ENCODE results near the gene APOO.

Gene APOO

DNA sequence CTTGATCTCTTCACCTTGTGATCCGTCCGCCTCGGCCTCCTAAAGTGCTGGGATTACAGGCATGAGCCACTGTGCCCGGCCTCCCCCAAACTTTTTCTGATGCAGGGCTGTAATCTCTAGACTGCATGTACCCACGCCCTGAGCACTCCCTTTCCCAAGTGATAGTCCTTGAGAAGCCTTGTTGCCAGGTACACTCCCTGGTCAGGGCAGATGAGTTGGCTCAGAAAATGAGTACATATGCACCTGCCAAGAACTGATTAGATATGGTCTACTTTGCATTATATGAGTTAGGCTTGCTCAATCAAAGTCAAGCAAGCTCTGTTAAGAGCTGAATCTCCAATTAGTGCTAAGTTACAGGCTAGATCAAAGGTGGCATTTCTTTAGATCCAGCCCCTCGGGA, 20.3 kb downstream of the APOO start:
- H3K79me2 ChIP-seq (ENCODE audit: insufficient read depth, low read length) = no peaks in the 10 kb centered on the region
- H3K27me3 ChIP-seq (ENCODE audit: insufficient read depth, low read length) = no peaks in the 10 kb centered on the region
- no peak overlapping the region for H2AFZ ChIP-seq (ENCODE audit: low read length)
- no peaks in the 10 kb centered on the region for H4K20me1 ChIP-seq (ENCODE audit: insufficient read depth, low read length)
- H3K4me1 ChIP-seq (ENCODE audit: insufficient read depth, low read length, severe bottlenecking) = peaks cover 21% of the 10 kb centered on the region
- TF ChIP-seq EZH2 (IDR thresholded peaks at IDR 0.05; ENCODE audit: borderline replicate concordance, low read length) = no peak
- TF ChIP-seq, protein P1, sequence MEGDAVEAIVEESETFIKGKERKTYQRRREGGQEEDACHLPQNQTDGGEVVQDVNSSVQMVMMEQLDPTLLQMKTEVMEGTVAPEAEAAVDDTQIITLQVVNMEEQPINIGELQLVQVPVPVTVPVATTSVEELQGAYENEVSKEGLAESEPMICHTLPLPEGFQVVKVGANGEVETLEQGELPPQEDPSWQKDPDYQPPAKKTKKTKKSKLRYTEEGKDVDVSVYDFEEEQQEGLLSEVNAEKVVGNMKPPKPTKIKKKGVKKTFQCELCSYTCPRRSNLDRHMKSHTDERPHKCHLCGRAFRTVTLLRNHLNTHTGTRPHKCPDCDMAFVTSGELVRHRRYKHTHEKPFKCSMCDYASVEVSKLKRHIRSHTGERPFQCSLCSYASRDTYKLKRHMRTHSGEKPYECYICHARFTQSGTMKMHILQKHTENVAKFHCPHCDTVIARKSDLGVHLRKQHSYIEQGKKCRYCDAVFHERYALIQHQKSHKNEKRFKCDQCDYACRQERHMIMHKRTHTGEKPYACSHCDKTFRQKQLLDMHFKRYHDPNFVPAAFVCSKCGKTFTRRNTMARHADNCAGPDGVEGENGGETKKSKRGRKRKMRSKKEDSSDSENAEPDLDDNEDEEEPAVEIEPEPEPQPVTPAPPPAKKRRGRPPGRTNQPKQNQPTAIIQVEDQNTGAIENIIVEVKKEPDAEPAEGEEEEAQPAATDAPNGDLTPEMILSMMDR (IDR thresholded peaks at IDR 0.05; ENCODE audit: low read length) = no peak
- H3K36me3 ChIP-seq (ENCODE audit: insufficient read depth, low read length) = no peaks in the 10 kb centered on the region
- H3K9ac ChIP-seq (ENCODE audit: low read length) = no peak overlapping the region
- H3K4me3 ChIP-seq (ENCODE audit: low read depth, low read length, poor library complexity, severe bottlenecking) = no peak overlapping the region
- no peak overlapping the region for H3K27ac ChIP-seq (ENCODE audit: low read depth, low read length, poor library complexity, severe bottlenecking)
- H3K9me3 ChIP-seq (ENCODE audit: low read length) = no peaks in the 10 kb centered on the region
- no peaks in the 10 kb centered on the region for H3K9me2 ChIP-seq (ENCODE audit: low read depth, low read length)
- no peak overlapping the region for H3K4me2 ChIP-seq (ENCODE audit: low read length)
- H3F3A ChIP-seq (ENCODE audit: insufficient read depth, low read length) = no peaks in the 10 kb centered on the region

DNA sequence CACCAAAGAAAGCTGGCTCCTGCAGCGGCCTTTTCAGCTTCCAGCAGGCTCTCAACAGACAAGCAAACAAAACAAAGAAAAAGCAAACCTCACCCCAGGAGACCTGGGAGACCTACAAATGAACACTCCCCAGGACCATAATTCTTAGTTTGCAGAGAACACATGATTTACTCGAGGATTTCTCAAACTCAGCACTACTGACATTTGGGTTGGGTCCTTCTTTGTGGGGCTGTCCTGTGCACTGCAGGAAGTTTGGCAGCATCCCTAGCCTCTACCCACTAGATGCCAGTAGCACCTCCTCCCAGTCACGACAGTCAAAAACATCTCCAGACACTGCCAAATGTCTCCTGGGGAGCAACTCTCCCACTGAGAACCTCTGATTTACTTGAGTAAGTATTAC, 21.9 kb downstream of the APOO start:
- Histone ChIP-seq H3K27ac (ENCODE audit: low read depth, low read length, poor library complexity, severe bottlenecking) (no peak overlapping the region), H3K4me3 (ENCODE audit: low read depth, low read length, poor library complexity, severe bottlenecking) (no peak overlapping the region), H3K4me1 (ENCODE audit: insufficient read depth, low read length, severe bottlenecking) (peaks cover 21% of the 10 kb centered on the region), H3K27me3 (ENCODE audit: insufficient read depth, low read length) (no peaks in the 10 kb centered on the region), H3F3A (ENCODE audit: insufficient read depth, low read length) (no peaks in the 10 kb centered on the region), H3K36me3 (ENCODE audit: insufficient read depth, low read length) (no peaks in the 10 kb centered on the region), H3K9me3 (ENCODE audit: low read length) (no peaks in the 10 kb centered on the region), H2AFZ (ENCODE audit: low read length) (no peak overlapping the region), H3K9ac (ENCODE audit: low read length) (no peak overlapping the region), H4K20me1 (ENCODE audit: insufficient read depth, low read length) (no peaks in the 10 kb centered on the region), H3K4me2 (ENCODE audit: low read length) (no peak overlapping the region), H3K9me2 (ENCODE audit: low read depth, low read length) (no peaks in the 10 kb centered on the region), H3K79me2 (ENCODE audit: insufficient read depth, low read length) (no peaks in the 10 kb centered on the region)
- TF ChIP-seq EZH2 (IDR thresholded peaks at IDR 0.05; ENCODE audit: borderline replicate concordance, low read length) = no peak
- TF ChIP-seq, protein P1 (IDR thresholded peaks at IDR 0.05; ENCODE audit: low read length) = no peak

DNA sequence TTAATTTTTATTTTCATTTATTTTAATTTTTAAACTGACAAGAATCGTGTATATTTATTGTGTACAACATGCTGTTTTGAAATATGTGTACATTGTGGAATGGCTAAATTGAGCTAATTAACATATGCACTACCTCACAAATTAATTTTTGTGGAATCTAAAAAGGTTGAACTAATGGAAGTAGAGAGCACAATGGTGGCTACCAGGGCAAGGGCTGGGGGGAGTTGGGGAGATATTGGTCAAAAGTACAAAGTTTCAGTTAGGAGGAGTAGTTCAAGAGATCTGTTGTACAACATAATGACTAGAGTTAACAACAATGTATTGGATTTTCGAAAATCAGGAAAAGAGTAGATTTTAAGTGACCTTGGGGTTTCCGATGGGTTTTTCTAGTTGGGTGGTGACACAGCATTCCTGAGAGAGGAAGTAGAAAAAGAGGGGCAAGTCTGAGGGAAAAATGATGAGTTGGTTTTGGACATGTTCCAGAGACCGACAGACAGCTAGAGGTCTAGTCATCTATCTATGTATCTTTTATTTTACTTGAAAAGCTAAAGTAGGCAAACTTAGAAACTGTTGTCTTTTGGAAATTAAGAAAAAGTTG, 23.2 kb downstream of the APOO start:
- H3F3A ChIP-seq (ENCODE audit: insufficient read depth, low read length) = no peaks in the 10 kb centered on the region
- no peaks in the 10 kb centered on the region for H3K79me2 ChIP-seq (ENCODE audit: insufficient read depth, low read length)
- H3K4me2 ChIP-seq (ENCODE audit: low read length) = no peak overlapping the region
- no peaks in the 10 kb centered on the region for H3K27me3 ChIP-seq (ENCODE audit: insufficient read depth, low read length)
- H3K9me2 ChIP-seq (ENCODE audit: low read depth, low read length) = no peaks in the 10 kb centered on the region
- no peaks in the 10 kb centered on the region for H3K36me3 ChIP-seq (ENCODE audit: insufficient read depth, low read length)
- H4K20me1 ChIP-seq (ENCODE audit: insufficient read depth, low read length) = no peaks in the 10 kb centered on the region
- H3K9ac ChIP-seq (ENCODE audit: low read length) = no peak overlapping the region
- H3K9me3 ChIP-seq (ENCODE audit: low read length) = no peaks in the 10 kb centered on the region
- no peak overlapping the region for H3K4me3 ChIP-seq (ENCODE audit: low read depth, low read length, poor library complexity, severe bottlenecking)
- TF ChIP-seq EZH2 (IDR thresholded peaks at IDR 0.05; ENCODE audit: borderline replicate concordance, low read length) = no peak
- TF ChIP-seq, protein P1 (IDR thresholded peaks at IDR 0.05; ENCODE audit: low read length) = no peak
- H3K4me1 ChIP-seq (ENCODE audit: insufficient read depth, low read length, severe bottlenecking) = peaks cover 17% of the 10 kb centered on the region
- no peak overlapping the region for H3K27ac ChIP-seq (ENCODE audit: low read depth, low read length, poor library complexity, severe bottlenecking)
- no peak overlapping the region for H2AFZ ChIP-seq (ENCODE audit: low read length)

All from OCI-LY1 (cell line).